ENCODE measurements around the gene FOXP1.

Gene FOXP1

GRCh38 chr3:71067977-71068654, 515.4 kb downstream of the FOXP1 start:
- Histone ChIP-seq H3K9me3 (ENCODE audit: control insufficient read depth, insufficient read depth, low read length) (no peaks in the 10 kb centered on the region), H3K9ac (ENCODE audit: low read depth, low read length) (no peak overlapping the region), H3K4me1 (ENCODE audit: insufficient read depth, low read length) (peaks cover 48% of the 10 kb centered on the region), H3K36me3 (ENCODE audit: insufficient read depth, low read length) (no peaks in the 10 kb centered on the region)

GRCh38 chr3:71066849-71067261, 516.7 kb downstream of the FOXP1 start:
- no peaks in the 10 kb centered on the region for H3K36me3 ChIP-seq (ENCODE audit: insufficient read depth, low read length)
- peaks cover 52% of the 10 kb centered on the region for H3K4me1 ChIP-seq (ENCODE audit: insufficient read depth, low read length)
- no peaks in the 10 kb centered on the region for H3K9me3 ChIP-seq (ENCODE audit: control insufficient read depth, insufficient read depth, low read length)
- H3K9ac ChIP-seq (ENCODE audit: low read depth, low read length): peak overlapping the region; percentile 83; the same call in 1 of the 2 replicates

GRCh38 chr3:71066356-71066755, 517.2 kb downstream of the FOXP1 start:
- peak overlapping the region; percentile 83; the same call in 1 of the 2 replicates for H3K9ac ChIP-seq (ENCODE audit: low read depth, low read length)

GRCh38 chr3:71065764-71066013, 517.8 kb downstream of the FOXP1 start:
- Histone ChIP-seq H3K36me3 (ENCODE audit: insufficient read depth, low read length) (no peaks in the 10 kb centered on the region), H3K9ac (ENCODE audit: low read depth, low read length) (peak overlapping the region; percentile 83), H3K4me1 (ENCODE audit: insufficient read depth, low read length) (peaks cover 58% of the 10 kb centered on the region), H3K9me3 (ENCODE audit: control insufficient read depth, insufficient read depth, low read length) (no peaks in the 10 kb centered on the region)

More at GRCh38 chr3:71066356-71066755, 517.2 kb downstream of the FOXP1 start:
- H3K9me3 ChIP-seq (ENCODE audit: control insufficient read depth, insufficient read depth, low read length): no peaks in the 10 kb centered on the region
- H3K4me1 ChIP-seq (ENCODE audit: insufficient read depth, low read length): peaks cover 56% of the 10 kb centered on the region
- no peaks in the 10 kb centered on the region for H3K36me3 ChIP-seq (ENCODE audit: insufficient read depth, low read length)

GRCh38 chr3:71064956-71065763, 518.4 kb downstream of the FOXP1 start:
- peaks cover 58% of the 10 kb centered on the region for H3K4me1 ChIP-seq (ENCODE audit: insufficient read depth, low read length)
- peak overlapping the region; percentile 83 for H3K9ac ChIP-seq (ENCODE audit: low read depth, low read length)
- no peaks in the 10 kb centered on the region for H3K36me3 ChIP-seq (ENCODE audit: insufficient read depth, low read length)
- H3K9me3 ChIP-seq (ENCODE audit: control insufficient read depth, insufficient read depth, low read length): no peaks in the 10 kb centered on the region

- H3K4me1 ChIP-seq (ENCODE audit: insufficient read depth, low read length): peaks cover 60% of the 10 kb centered on the region
- no peaks in the 10 kb centered on the region for H3K36me3 ChIP-seq (ENCODE audit: insufficient read depth, low read length)
- H3K9me3 ChIP-seq (ENCODE audit: control insufficient read depth, insufficient read depth, low read length): no peaks in the 10 kb centered on the region
- H3K9ac ChIP-seq (ENCODE audit: low read depth, low read length): peak overlapping the region; percentile 83
Measured at GRCh38 chr3:71064291-71064955, 519.1 kb downstream of the FOXP1 start.

- peak overlapping the region; percentile 83 for H3K9ac ChIP-seq (ENCODE audit: low read depth, low read length)
- H3K36me3 ChIP-seq (ENCODE audit: insufficient read depth, low read length): no peaks in the 10 kb centered on the region
- no peaks in the 10 kb centered on the region for H3K9me3 ChIP-seq (ENCODE audit: control insufficient read depth, insufficient read depth, low read length)
- H3K4me1 ChIP-seq (ENCODE audit: insufficient read depth, low read length): peaks cover 62% of the 10 kb centered on the region
Measured at GRCh38 chr3:71063773-71064290, 519.7 kb downstream of the FOXP1 start.

GRCh38 chr3:71062952-71063772, 520.4 kb downstream of the FOXP1 start:
- Histone ChIP-seq H3K4me1 (ENCODE audit: insufficient read depth, low read length) (peaks cover 62% of the 10 kb centered on the region), H3K9ac (ENCODE audit: low read depth, low read length) (peak overlapping the region; percentile 83; the same call in 1 of the 2 replicates), H3K9me3 (ENCODE audit: control insufficient read depth, insufficient read depth, low read length) (no peaks in the 10 kb centered on the region), H3K36me3 (ENCODE audit: insufficient read depth, low read length) (no peaks in the 10 kb centered on the region)

GRCh38 chr3:71062037-71062932, 521.2 kb downstream of the FOXP1 start:
- peaks cover 69% of the 10 kb centered on the region for H3K4me1 ChIP-seq (ENCODE audit: insufficient read depth, low read length)
- H3K9me3 ChIP-seq (ENCODE audit: control insufficient read depth, insufficient read depth, low read length): no peaks in the 10 kb centered on the region
- H3K9ac ChIP-seq (ENCODE audit: low read depth, low read length): no peak overlapping the region
- no peaks in the 10 kb centered on the region for H3K36me3 ChIP-seq (ENCODE audit: insufficient read depth, low read length)

GRCh38 chr3:71061581-71061980, 521.9 kb downstream of the FOXP1 start:
- H3K36me3 ChIP-seq (ENCODE audit: insufficient read depth, low read length): no peaks in the 10 kb centered on the region
- peaks cover 68% of the 10 kb centered on the region for H3K4me1 ChIP-seq (ENCODE audit: insufficient read depth, low read length)
- no peak overlapping the region for H3K9ac ChIP-seq (ENCODE audit: low read depth, low read length)
- no peaks in the 10 kb centered on the region for H3K9me3 ChIP-seq (ENCODE audit: control insufficient read depth, insufficient read depth, low read length)

- H3K9me3 ChIP-seq (ENCODE audit: control insufficient read depth, insufficient read depth, low read length): no peaks in the 10 kb centered on the region
- H3K4me1 ChIP-seq (ENCODE audit: insufficient read depth, low read length): peaks cover 68% of the 10 kb centered on the region
- H3K9ac ChIP-seq (ENCODE audit: low read depth, low read length): no peak overlapping the region
- no peaks in the 10 kb centered on the region for H3K36me3 ChIP-seq (ENCODE audit: insufficient read depth, low read length)
Measured at GRCh38 chr3:71061037-71061436, 522.5 kb downstream of the FOXP1 start.

- Histone ChIP-seq H3K4me1 (ENCODE audit: insufficient read depth, low read length) (peaks cover 72% of the 10 kb centered on the region), H3K36me3 (ENCODE audit: insufficient read depth, low read length) (no peaks in the 10 kb centered on the region), H3K9ac (ENCODE audit: low read depth, low read length) (no peak overlapping the region)
Measured at GRCh38 chr3:71060536-71060935, 523.0 kb downstream of the FOXP1 start.

GRCh38 chr3:71057526-71057894, 526.0 kb downstream of the FOXP1 start:
- H3K4me1 ChIP-seq (ENCODE audit: insufficient read depth, low read length): peaks cover 89% of the 10 kb centered on the region
- no peaks in the 10 kb centered on the region for H3K36me3 ChIP-seq (ENCODE audit: insufficient read depth, low read length)
- H3K9ac ChIP-seq (ENCODE audit: low read depth, low read length): no peak overlapping the region
- H3K9me3 ChIP-seq (ENCODE audit: control insufficient read depth, insufficient read depth, low read length): no peaks in the 10 kb centered on the region

More at GRCh38 chr3:71060536-71060935, 523.0 kb downstream of the FOXP1 start:
- no peaks in the 10 kb centered on the region for H3K9me3 ChIP-seq (ENCODE audit: control insufficient read depth, insufficient read depth, low read length)
